ENCODE results near the gene TRAPPC10.

DNA sequence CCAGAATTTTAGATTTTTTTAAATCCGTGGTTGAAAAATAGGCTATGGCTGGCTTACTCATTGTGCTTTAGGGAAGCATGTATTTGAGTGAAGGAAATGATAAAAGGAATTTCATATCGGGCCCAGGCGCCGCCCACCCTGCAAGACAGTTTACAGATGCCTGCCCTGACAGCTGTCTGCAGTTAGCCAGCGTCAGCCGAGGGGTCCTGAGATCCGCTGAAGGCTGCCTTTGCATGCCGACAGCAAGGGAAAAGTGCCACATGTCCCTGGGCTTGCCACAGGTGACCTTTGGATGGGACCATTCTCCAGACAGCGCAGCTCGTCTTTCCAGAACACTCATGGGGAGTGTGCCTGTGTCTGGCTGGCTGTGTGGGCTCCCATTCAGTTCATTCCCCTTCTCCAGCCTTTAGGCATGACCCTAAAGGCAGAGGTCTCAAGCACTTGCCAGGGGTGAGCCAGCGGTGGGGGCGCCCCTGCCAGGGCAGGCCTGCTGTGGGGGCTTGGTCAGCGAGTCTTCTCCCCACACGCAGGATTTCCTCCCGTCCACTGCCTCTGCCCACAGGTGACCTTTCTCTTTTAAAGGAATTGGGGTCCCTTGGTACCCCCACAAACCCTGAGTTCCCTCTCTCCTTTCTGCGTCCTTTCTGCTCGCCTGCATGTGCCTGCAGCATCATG lies 46.1 kb upstream of the TRAPPC10 start:
- TF ChIP-seq, protein P1, sequence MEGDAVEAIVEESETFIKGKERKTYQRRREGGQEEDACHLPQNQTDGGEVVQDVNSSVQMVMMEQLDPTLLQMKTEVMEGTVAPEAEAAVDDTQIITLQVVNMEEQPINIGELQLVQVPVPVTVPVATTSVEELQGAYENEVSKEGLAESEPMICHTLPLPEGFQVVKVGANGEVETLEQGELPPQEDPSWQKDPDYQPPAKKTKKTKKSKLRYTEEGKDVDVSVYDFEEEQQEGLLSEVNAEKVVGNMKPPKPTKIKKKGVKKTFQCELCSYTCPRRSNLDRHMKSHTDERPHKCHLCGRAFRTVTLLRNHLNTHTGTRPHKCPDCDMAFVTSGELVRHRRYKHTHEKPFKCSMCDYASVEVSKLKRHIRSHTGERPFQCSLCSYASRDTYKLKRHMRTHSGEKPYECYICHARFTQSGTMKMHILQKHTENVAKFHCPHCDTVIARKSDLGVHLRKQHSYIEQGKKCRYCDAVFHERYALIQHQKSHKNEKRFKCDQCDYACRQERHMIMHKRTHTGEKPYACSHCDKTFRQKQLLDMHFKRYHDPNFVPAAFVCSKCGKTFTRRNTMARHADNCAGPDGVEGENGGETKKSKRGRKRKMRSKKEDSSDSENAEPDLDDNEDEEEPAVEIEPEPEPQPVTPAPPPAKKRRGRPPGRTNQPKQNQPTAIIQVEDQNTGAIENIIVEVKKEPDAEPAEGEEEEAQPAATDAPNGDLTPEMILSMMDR (IDR thresholded peaks at IDR 0.05), result no peak
- TF ChIP-seq, protein P2, sequence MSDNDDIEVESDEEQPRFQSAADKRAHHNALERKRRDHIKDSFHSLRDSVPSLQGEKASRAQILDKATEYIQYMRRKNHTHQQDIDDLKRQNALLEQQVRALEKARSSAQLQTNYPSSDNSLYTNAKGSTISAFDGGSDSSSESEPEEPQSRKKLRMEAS (IDR thresholded peaks at IDR 0.05; ENCODE audit: low read depth), result no peak
